ENCODE results near the gene ATP1B2.

The ATP1B2 gene

GRCh38 chr17:7652388-7653356 lies 1.9 kb downstream of the ATP1B2 start:
- peak overlapping the region; percentile 59 for H3K4me3 Mint-ChIP-seq
- no peaks in the 10 kb centered on the region for H3K36me3 Mint-ChIP-seq
- peaks cover 14% of the 10 kb centered on the region for H3K4me1 Mint-ChIP-seq (ENCODE audit: low read depth)
- no peaks in the 10 kb centered on the region for H3K9me3 Mint-ChIP-seq (ENCODE audit: low read depth)
- H3K27me3 Mint-ChIP-seq = no peaks in the 10 kb centered on the region
- H3K27ac Mint-ChIP-seq = no peak overlapping the region

- no peaks in the 10 kb centered on the region for H3K36me3 Mint-ChIP-seq
- H3K27ac Mint-ChIP-seq = no peak overlapping the region
- no peaks in the 10 kb centered on the region for H3K9me3 Mint-ChIP-seq (ENCODE audit: low read depth)
- no peak overlapping the region for H3K4me3 Mint-ChIP-seq
- H3K4me1 Mint-ChIP-seq (ENCODE audit: low read depth) = peaks cover 11% of the 10 kb centered on the region
- no peaks in the 10 kb centered on the region for H3K27me3 Mint-ChIP-seq
Measured at GRCh38 chr17:7654832-7655540, 4.3 kb downstream of the ATP1B2 start.

- Mint-ChIP-seq H3K9me3 (ENCODE audit: low read depth) (no peaks in the 10 kb centered on the region), H3K27me3 (no peaks in the 10 kb centered on the region), H3K36me3 (no peaks in the 10 kb centered on the region), H3K4me1 (ENCODE audit: low read depth) (peaks cover 6% of the 10 kb centered on the region), H3K4me3 (no peak overlapping the region), H3K27ac (no peak overlapping the region)
Measured at GRCh38 chr17:7655541-7655840, 4.8 kb downstream of the ATP1B2 start.

- H3K27me3 Mint-ChIP-seq = no peaks in the 10 kb centered on the region
- H3K9me3 Mint-ChIP-seq (ENCODE audit: low read depth) = no peaks in the 10 kb centered on the region
- H3K27ac Mint-ChIP-seq = no peak overlapping the region
- H3K36me3 Mint-ChIP-seq = no peaks in the 10 kb centered on the region
- no peak overlapping the region for H3K4me3 Mint-ChIP-seq
- no peaks in the 10 kb centered on the region for H3K4me1 Mint-ChIP-seq (ENCODE audit: low read depth)
Measured at GRCh38 chr17:7656958-7657609, 6.4 kb downstream of the ATP1B2 start.

- Mint-ChIP-seq H3K36me3 (peaks cover 2% of the 10 kb centered on the region), H3K4me1 (ENCODE audit: low read depth) (no peaks in the 10 kb centered on the region), H3K9me3 (ENCODE audit: low read depth) (no peaks in the 10 kb centered on the region), H3K27me3 (no peaks in the 10 kb centered on the region), H3K27ac (no peak overlapping the region), H3K4me3 (no peak overlapping the region)
Measured at GRCh38 chr17:7667656-7668406, 17.1 kb downstream of the ATP1B2 start.

GRCh38 chr17:7668482-7668881 lies 17.8 kb downstream of the ATP1B2 start:
- H3K4me1 Mint-ChIP-seq (ENCODE audit: low read depth) = no peaks in the 10 kb centered on the region
- H3K9me3 Mint-ChIP-seq (ENCODE audit: low read depth) = no peaks in the 10 kb centered on the region
- H3K4me3 Mint-ChIP-seq = no peak overlapping the region
- H3K27me3 Mint-ChIP-seq = no peaks in the 10 kb centered on the region
- peaks cover 7% of the 10 kb centered on the region for H3K36me3 Mint-ChIP-seq
- no peak overlapping the region for H3K27ac Mint-ChIP-seq

GRCh38 chr17:7673239-7673638 lies 22.5 kb downstream of the ATP1B2 start:
- no peak overlapping the region for H3K4me3 Mint-ChIP-seq
- H3K36me3 Mint-ChIP-seq = peaks cover 11% of the 10 kb centered on the region
- H3K9me3 Mint-ChIP-seq (ENCODE audit: low read depth) = no peaks in the 10 kb centered on the region
- peaks cover 1% of the 10 kb centered on the region for H3K4me1 Mint-ChIP-seq (ENCODE audit: low read depth)
- no peak overlapping the region for H3K27ac Mint-ChIP-seq
- H3K27me3 Mint-ChIP-seq = no peaks in the 10 kb centered on the region

- H3K27ac Mint-ChIP-seq = no peak overlapping the region
- H3K36me3 Mint-ChIP-seq = peaks cover 11% of the 10 kb centered on the region
- H3K4me1 Mint-ChIP-seq (ENCODE audit: low read depth) = peaks cover 3% of the 10 kb centered on the region
- H3K4me3 Mint-ChIP-seq = no peak overlapping the region
- H3K27me3 Mint-ChIP-seq = no peaks in the 10 kb centered on the region
- no peaks in the 10 kb centered on the region for H3K9me3 Mint-ChIP-seq (ENCODE audit: low read depth)
Measured at GRCh38 chr17:7674934-7675333, 24.2 kb downstream of the ATP1B2 start.

- Mint-ChIP-seq H3K27me3 (no peaks in the 10 kb centered on the region), H3K36me3 (peaks cover 11% of the 10 kb centered on the region), H3K4me3 (no peak overlapping the region), H3K9me3 (ENCODE audit: low read depth) (no peaks in the 10 kb centered on the region), H3K4me1 (ENCODE audit: low read depth) (peaks cover 5% of the 10 kb centered on the region), H3K27ac (no peak overlapping the region)
Measured at GRCh38 chr17:7676533-7676932, 25.8 kb downstream of the ATP1B2 start.

GRCh38 chr17:7677388-7678067 lies 26.8 kb downstream of the ATP1B2 start:
- Mint-ChIP-seq H3K36me3 (peaks cover 11% of the 10 kb centered on the region), H3K9me3 (ENCODE audit: low read depth) (no peaks in the 10 kb centered on the region), H3K27ac (no peak overlapping the region), H3K4me1 (ENCODE audit: low read depth) (peaks cover 8% of the 10 kb centered on the region), H3K27me3 (no peaks in the 10 kb centered on the region), H3K4me3 (no peak overlapping the region)

- H3K36me3 Mint-ChIP-seq = peaks cover 6% of the 10 kb centered on the region
- no peaks in the 10 kb centered on the region for H3K9me3 Mint-ChIP-seq (ENCODE audit: low read depth)
- peak overlapping the region; percentile 98 for H3K4me3 Mint-ChIP-seq
- no peaks in the 10 kb centered on the region for H3K27me3 Mint-ChIP-seq
- H3K4me1 Mint-ChIP-seq (ENCODE audit: low read depth) = peaks cover 39% of the 10 kb centered on the region
- H3K27ac Mint-ChIP-seq = peak overlapping the region; percentile 99
Measured at GRCh38 chr17:7684851-7685532, 34.3 kb downstream of the ATP1B2 start.

GRCh38 chr17:7685533-7686221 lies 35.0 kb downstream of the ATP1B2 start:
- no peaks in the 10 kb centered on the region for H3K9me3 Mint-ChIP-seq (ENCODE audit: low read depth)
- peaks cover 41% of the 10 kb centered on the region for H3K4me1 Mint-ChIP-seq (ENCODE audit: low read depth)
- peak overlapping the region; percentile 99 for H3K27ac Mint-ChIP-seq
- H3K4me3 Mint-ChIP-seq = peak overlapping the region; percentile 98
- H3K36me3 Mint-ChIP-seq = peaks cover 9% of the 10 kb centered on the region
- no peaks in the 10 kb centered on the region for H3K27me3 Mint-ChIP-seq

Measured in activated naive CD8-positive, alpha-beta T cell (primary cell).